NT2/D1 (cell line): Measurements from ENCODE around the gene ERCC8.

ENCODE experiments used
- SUZ12 ChIP-seq: IDR thresholded peaks from 2 replicates; pipeline ENCODE4 v1.6.1; 2011; ENCODE audit not compliant: insufficient read length, insufficient read depth; ENCODE audit errors: extremely low read depth
- YY1 ChIP-seq: IDR thresholded peaks from 2 replicates; pipeline ENCODE4 v1.6.1; 2011; ENCODE audit not compliant: insufficient read length, insufficient read depth
- ZNF274 ChIP-seq: IDR thresholded peaks from 2 replicates; pipeline ENCODE4 v1.6.1; 2011; ENCODE audit warnings: mild to moderate bottlenecking, low read depth, low read length

DNA sequence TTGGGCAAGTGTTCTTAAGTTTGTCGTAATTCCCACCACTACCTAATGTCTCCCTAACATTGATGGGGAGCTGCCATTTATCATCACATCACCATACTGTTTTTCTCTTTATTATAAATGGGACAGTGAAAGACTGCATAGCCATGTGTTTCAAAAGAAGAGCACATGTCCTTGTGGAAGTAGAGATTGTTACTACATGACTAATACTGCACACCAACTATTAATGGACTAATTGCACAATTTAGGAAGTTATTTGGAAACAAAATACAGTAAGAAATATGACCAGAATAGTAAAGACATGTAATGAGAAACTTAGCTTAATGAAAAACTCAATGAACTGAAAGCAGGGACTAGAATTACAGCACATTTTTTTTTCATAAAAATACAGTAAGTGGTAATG, 88.8 kb downstream of the ERCC8 start:
- TF ChIP-seq ZNF274 (no peak), YY1 (no peak), SUZ12 (no peak)
